ENCODE data around the gene MGLL.

DNA sequence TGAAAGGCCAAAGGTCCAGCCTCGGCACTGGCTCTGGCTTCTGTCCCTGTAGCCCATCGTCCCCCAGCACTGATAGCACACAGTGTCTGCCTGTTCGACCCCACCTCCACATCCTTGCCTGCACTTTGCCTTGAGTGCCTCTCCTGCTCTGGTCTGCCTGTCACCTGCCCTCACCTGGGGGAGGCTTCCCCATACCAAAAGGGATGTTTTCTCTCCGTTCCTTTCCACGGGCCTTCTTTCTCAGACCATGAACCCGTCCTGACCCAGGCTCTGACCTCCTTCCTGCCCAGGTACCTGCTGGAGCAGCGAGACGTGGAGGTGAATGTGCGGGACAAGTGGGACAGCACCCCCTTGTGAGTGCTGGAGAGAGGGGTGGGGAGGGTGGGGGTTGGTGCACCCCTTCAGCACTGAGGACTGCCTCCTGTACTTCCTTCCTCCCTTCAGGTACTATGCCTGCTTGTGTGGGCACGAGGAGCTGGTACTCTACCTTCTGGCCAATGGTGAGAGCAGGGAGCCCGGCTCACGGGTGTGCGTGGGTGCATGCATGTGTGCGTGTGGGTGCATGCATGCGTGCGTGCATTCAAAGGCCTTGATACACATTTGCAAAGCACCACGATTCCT is 148.1 kb downstream of the MGLL start:
- TF ChIP-seq, protein P1, sequence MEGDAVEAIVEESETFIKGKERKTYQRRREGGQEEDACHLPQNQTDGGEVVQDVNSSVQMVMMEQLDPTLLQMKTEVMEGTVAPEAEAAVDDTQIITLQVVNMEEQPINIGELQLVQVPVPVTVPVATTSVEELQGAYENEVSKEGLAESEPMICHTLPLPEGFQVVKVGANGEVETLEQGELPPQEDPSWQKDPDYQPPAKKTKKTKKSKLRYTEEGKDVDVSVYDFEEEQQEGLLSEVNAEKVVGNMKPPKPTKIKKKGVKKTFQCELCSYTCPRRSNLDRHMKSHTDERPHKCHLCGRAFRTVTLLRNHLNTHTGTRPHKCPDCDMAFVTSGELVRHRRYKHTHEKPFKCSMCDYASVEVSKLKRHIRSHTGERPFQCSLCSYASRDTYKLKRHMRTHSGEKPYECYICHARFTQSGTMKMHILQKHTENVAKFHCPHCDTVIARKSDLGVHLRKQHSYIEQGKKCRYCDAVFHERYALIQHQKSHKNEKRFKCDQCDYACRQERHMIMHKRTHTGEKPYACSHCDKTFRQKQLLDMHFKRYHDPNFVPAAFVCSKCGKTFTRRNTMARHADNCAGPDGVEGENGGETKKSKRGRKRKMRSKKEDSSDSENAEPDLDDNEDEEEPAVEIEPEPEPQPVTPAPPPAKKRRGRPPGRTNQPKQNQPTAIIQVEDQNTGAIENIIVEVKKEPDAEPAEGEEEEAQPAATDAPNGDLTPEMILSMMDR (IDR thresholded peaks at IDR 0.05) = no peak
- no peak for TF ChIP-seq ZFX (IDR thresholded peaks at IDR 0.05; ENCODE audit: borderline replicate concordance)

Data from 22Rv1 (cell line).